Kidney epithelial cell (primary cell): ENCODE results near the gene BPGM. TPM values are rescaled to one million over a fixed set of nuclear protein-coding genes. Genes with fewer than 3 reads are reported as not detected.

Experiments
- DNase-seq: peaks from one replicate; pipeline ENCODE4 v3.0.0-alpha.2; 2010; ENCODE audit warnings: low read depth
- H3K27me3 ChIP-seq: 2 replicates; pipeline ENCODE4 v1.6.0; 2011; ENCODE audit warnings: low read length; ENCODE audit not compliant: control insufficient read depth, insufficient read depth
- H3K36me3 ChIP-seq: 2 replicates; pipeline ENCODE4 v1.5.1; 2011; ENCODE audit warnings: low read length; ENCODE audit not compliant: control insufficient read depth, insufficient read depth
- H3K4me3 ChIP-seq: 2 replicates; pipeline ENCODE4 v1.5.1; 2011; ENCODE audit warnings: low read depth, mild to moderate bottlenecking, control low read depth, low read length
- CTCF ChIP-seq: IDR thresholded peaks from 2 replicates; pipeline ENCODE4 v1.5.1; 2011; ENCODE audit warnings: mild to moderate bottlenecking, moderate library complexity, low read length, control low read depth, inconsistent platforms; ENCODE audit not compliant: insufficient read depth, poor library complexity, severe bottlenecking
- total RNA-seq: library from RNA; depleted of rRNA; stranded (reverse); fragments of >200 nt; gene quantifications from 2 replicates; pipeline ENCODE4 v1.2.3, GENCODE V29; 2015

BPGM gene
- total RNA-seq, 1 donor from 2014 or later = 30.7 TPM

GRCh38 chr7:134605978-134606923, 40.4 kb upstream of the BPGM start:
- no peaks in the 10 kb centered on the region for H3K27me3 ChIP-seq
- DNase-seq = no peak
- H3K4me3 ChIP-seq = no peak overlapping the region
- TF ChIP-seq CTCF = peak; percentile 90
- H3K36me3 ChIP-seq = no peaks in the 10 kb centered on the region

GRCh38 chr7:134611611-134612151, 35.0 kb upstream of the BPGM start:
- Histone ChIP-seq H3K27me3 (no peaks in the 10 kb centered on the region), H3K4me3 (no peak overlapping the region), H3K36me3 (no peaks in the 10 kb centered on the region)
- TF ChIP-seq CTCF = no peak
- no peak for DNase-seq

- TF ChIP-seq CTCF = no peak
- Histone ChIP-seq H3K4me3 (no peak overlapping the region), H3K27me3 (no peaks in the 10 kb centered on the region), H3K36me3 (no peaks in the 10 kb centered on the region)
- no peak for DNase-seq
Observed at GRCh38 chr7:134612197-134612596, 34.5 kb upstream of the BPGM start.

- no peaks in the 10 kb centered on the region for H3K27me3 ChIP-seq
- H3K36me3 ChIP-seq = no peaks in the 10 kb centered on the region
- no peak for TF ChIP-seq CTCF
- peak; percentile 78 for DNase-seq
- no peak overlapping the region for H3K4me3 ChIP-seq
Observed at GRCh38 chr7:134613623-134614347, 32.9 kb upstream of the BPGM start.

- no peak for DNase-seq
- TF ChIP-seq CTCF = no peak
- no peak overlapping the region for H3K4me3 ChIP-seq
- H3K36me3 ChIP-seq = no peaks in the 10 kb centered on the region
- no peaks in the 10 kb centered on the region for H3K27me3 ChIP-seq
Observed at GRCh38 chr7:134616611-134617010, 30.0 kb upstream of the BPGM start.
